ENCODE results near the gene LTB4R2. TPM values are rescaled to one million over a fixed set of nuclear protein-coding genes. Genes with fewer than 3 reads are reported as not detected.

The LTB4R2 gene
- total and polyA plus RNA-seq, 2 experiments from 2014 or later = 0.40 to 12.6 TPM

- no peaks in the 10 kb centered on the region for H3K9me3 Mint-ChIP-seq
- H3K27me3 ChIP-seq (ENCODE audit: insufficient read depth) = peaks cover 89% of the 10 kb centered on the region
These were observed 37.2 kb downstream of the LTB4R2 start for GRCh38 chr14:24347134-24347533.

More at GRCh38 chr14:24347134-24347533, 37.2 kb downstream of the LTB4R2 start:
- Histone ChIP-seq H3K9me2 (ENCODE audit: insufficient read depth) (no peaks in the 10 kb centered on the region), H3K79me2 (replicated peaks; ENCODE audit: insufficient read depth) (no peaks in the 10 kb centered on the region), H3K4me3 (no peak overlapping the region), H3K4me1 (ENCODE audit: insufficient read depth) (no peaks in the 10 kb centered on the region), H2AFZ (no peak overlapping the region; the same call in 1 of the 2 replicates), H3K27ac (ENCODE audit: low read depth) (no peak overlapping the region), H3K4me2 (no peak overlapping the region), H4K20me1 (replicated peaks; ENCODE audit: insufficient read depth) (no peaks in the 10 kb centered on the region), H3K36me3 (ENCODE audit: insufficient read depth) (no peaks in the 10 kb centered on the region), H3F3A (replicated peaks; ENCODE audit: low read depth) (no peaks in the 10 kb centered on the region)
- H3K4me1 Mint-ChIP-seq = no peaks in the 10 kb centered on the region
- ATAC-seq (no peak), DNase-seq (ENCODE audit: low spot score) (no peak)
- TF ChIP-seq EZH2phosphoT487 (IDR thresholded peaks at IDR 0.05; ENCODE audit: unreplicated experiment) = no peak
- TF ChIP-seq CREB1 (CRISPR knock-in tag; IDR thresholded peaks at IDR 0.05; ENCODE audit: low read depth) = no peak
- TF ChIP-seq CTCF (conservative IDR thresholded peaks at IDR 0.05; ENCODE audit: low read depth in 2 of 2) = no peak
- TF ChIP-seq EZH2 (IDR thresholded peaks at IDR 0.05; ENCODE audit: low read depth, unreplicated experiment) = no peak
- TF ChIP-seq ETS1 (IDR thresholded peaks at IDR 0.05) = no peak
- no peak for TF ChIP-seq ZNF462 (CRISPR knock-in tag; IDR thresholded peaks at IDR 0.05)
- no peak for TF ChIP-seq POLR2AphosphoS5 (IDR thresholded peaks at IDR 0.05; ENCODE audit: low read depth)
- no peak for TF ChIP-seq REST (IDR thresholded peaks at IDR 0.05; ENCODE audit: unreplicated experiment)
- no peak for TF ChIP-seq NANOG (IDR thresholded peaks at IDR 0.05; ENCODE audit: borderline replicate concordance)
- TF ChIP-seq STAT1 (IDR thresholded peaks at IDR 0.05; ENCODE audit: unreplicated experiment) = no peak
- no peak for TF ChIP-seq ZNF331 (CRISPR knock-in tag; IDR thresholded peaks at IDR 0.05; ENCODE audit: low read depth)
- no peak for TF ChIP-seq JUNB (IDR thresholded peaks at IDR 0.05; ENCODE audit: unreplicated experiment)
- TF ChIP-seq ZNF114 (CRISPR knock-in tag; IDR thresholded peaks at IDR 0.05) = no peak
- H3K36me3 Mint-ChIP-seq (ENCODE audit: low read depth) = no peaks in the 10 kb centered on the region
- H3K4me3 Mint-ChIP-seq = no peak overlapping the region
- H3K27me3 Mint-ChIP-seq (ENCODE audit: insufficient read depth, low read depth, poor library complexity) = peaks cover 20% of the 10 kb centered on the region
- H3K27ac Mint-ChIP-seq = no peak overlapping the region

All from GM23338 (cell line).